Uterus (tissue), 2 donors: ENCODE measurements around the gene SMARCD2.
"Not testable (repeated sequence)": the region's sequence is repeated elsewhere in the genome, so short reads cannot be mapped to it uniquely, and the experiment has no call there.

Experiments used
- POLR2A ChIP-seq, 2 donors: fragments of 450-650 bp; IDR thresholded peaks; one replicate each; pipeline ENCODE4 v1.6.1; 2016; ENCODE audit warnings: antibody characterized with exemption in 2 of 2, mild to moderate bottlenecking in 1 of 2, moderate library complexity in 1 of 2
- TF ChIP-seq, protein P1 (sequence below), 4 experiments: fragments of 200-600 bp in 2 of 4; fragments of 450-650 bp in 2 of 4; sonication (generic) in 2 of 4; IDR thresholded peaks; one replicate each; pipeline ENCODE4 v1.5.1; 2016 to 2019; ENCODE audit warnings: antibody characterized with exemption in 4 of 4, mild to moderate bottlenecking in 2 of 4, moderate library complexity in 1 of 4

DNA sequence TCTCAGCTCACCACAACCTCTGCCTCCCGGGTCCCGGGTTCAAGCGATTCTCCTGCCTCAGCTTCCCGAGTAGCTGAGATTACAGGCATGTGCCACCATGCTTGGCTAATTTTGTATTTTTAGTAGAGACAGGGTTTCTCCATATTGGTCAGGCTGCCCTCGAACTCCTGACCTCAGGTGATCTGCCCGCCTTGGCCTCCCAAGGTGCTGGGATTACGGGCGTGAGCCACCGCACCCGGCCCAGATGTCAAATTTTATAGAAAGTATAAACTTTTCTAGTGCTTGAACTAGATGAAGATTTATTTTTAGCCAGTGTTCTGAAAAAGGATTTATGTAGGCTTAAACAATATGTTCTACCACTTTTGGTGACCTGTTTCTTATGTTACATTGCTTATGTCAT lies 46.1 kb downstream of the SMARCD2 start:
- TF ChIP-seq, protein P1, sequence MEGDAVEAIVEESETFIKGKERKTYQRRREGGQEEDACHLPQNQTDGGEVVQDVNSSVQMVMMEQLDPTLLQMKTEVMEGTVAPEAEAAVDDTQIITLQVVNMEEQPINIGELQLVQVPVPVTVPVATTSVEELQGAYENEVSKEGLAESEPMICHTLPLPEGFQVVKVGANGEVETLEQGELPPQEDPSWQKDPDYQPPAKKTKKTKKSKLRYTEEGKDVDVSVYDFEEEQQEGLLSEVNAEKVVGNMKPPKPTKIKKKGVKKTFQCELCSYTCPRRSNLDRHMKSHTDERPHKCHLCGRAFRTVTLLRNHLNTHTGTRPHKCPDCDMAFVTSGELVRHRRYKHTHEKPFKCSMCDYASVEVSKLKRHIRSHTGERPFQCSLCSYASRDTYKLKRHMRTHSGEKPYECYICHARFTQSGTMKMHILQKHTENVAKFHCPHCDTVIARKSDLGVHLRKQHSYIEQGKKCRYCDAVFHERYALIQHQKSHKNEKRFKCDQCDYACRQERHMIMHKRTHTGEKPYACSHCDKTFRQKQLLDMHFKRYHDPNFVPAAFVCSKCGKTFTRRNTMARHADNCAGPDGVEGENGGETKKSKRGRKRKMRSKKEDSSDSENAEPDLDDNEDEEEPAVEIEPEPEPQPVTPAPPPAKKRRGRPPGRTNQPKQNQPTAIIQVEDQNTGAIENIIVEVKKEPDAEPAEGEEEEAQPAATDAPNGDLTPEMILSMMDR (IDR thresholded peaks at IDR 0.05), result not testable (repeated sequence)
- TF ChIP-seq POLR2A (IDR thresholded peaks at IDR 0.05), result not testable (repeated sequence)
